IMR-90 (cell line): Measurements from ENCODE around the gene NOVA2. TPM values are rescaled to one million over a fixed set of nuclear protein-coding genes. Genes with fewer than 3 reads are reported as not detected.

Experiments
- ATAC-seq: fragments of 200-7000 bp; cut with Tn5 transposase; 2 replicates; pipeline ENCODE4 v1.9.1; 2020; ENCODE audit warnings: low read depth, mild to moderate bottlenecking, moderate library complexity
- BruUV-seq: library from RNA; stranded (reverse); fragments of 400-500 nt; replicated peaks from 2 replicates; lab custom pipeline; 2021; lab: Mats Ljungman, UMichigan
- CTCF ChIA-PET: fragments of 300-600 bp; formaldehyde crosslinking; extraction: SDS; loops from one replicate; lab custom pipeline; 2021; ENCODE audit warnings: antibody characterized with exemption; lab: Yijun Ruan, JAX
- POLR2A ChIA-PET: fragments of 300-600 bp; sonication (Branson Sonifier 250); formaldehyde crosslinking; loops from one replicate; lab custom pipeline; 2022; ENCODE audit warnings: antibody characterized with exemption; ENCODE audit not compliant: unreplicated experiment; lab: Charles Lee
- DNase-seq: peaks from one replicate; pipeline ENCODE4 v3.0.0; 2013
- H2AFZ ChIP-seq: replicated peaks from 2 replicates; pipeline ENCODE3; 2013; ENCODE audit warnings: low read length, mild to moderate bottlenecking; ENCODE audit not compliant: poor library complexity
- H2AK5ac ChIP-seq: 2 replicates; pipeline ENCODE4 v1.6.1; 2013; ENCODE audit warnings: low read depth, low read length, inconsistent platforms
- H2AK9ac ChIP-seq: replicated peaks from 2 replicates; pipeline ENCODE3; 2013; ENCODE audit warnings: mild to moderate bottlenecking, low read depth, low read length, moderate library complexity; ENCODE audit not compliant: poor library complexity
- H2BK120ac ChIP-seq: 2 replicates; pipeline ENCODE4 v1.6.1; 2013; ENCODE audit warnings: low read depth, low read length, inconsistent platforms
- H2BK15ac ChIP-seq: 3 replicates; pipeline ENCODE4 v1.6.1; 2013; ENCODE audit warnings: low read depth, low read length, inconsistent platforms
- H2BK20ac ChIP-seq: 2 replicates; pipeline ENCODE4 v1.6.1; 2013; ENCODE audit warnings: low read depth, mild to moderate bottlenecking, inconsistent platforms, low read length, moderate library complexity
- H2BK5ac ChIP-seq: 2 replicates; pipeline ENCODE4 v1.6.1; 2013; ENCODE audit warnings: mild to moderate bottlenecking, low read depth, low read length, inconsistent platforms; ENCODE audit not compliant: poor library complexity, severe bottlenecking
- H3K14ac ChIP-seq: replicated peaks from 2 replicates; pipeline ENCODE4 v1.6.1; 2013; ENCODE audit warnings: low read depth, low read length, inconsistent platforms
- H3K18ac ChIP-seq: 2 replicates; pipeline ENCODE4 v1.6.1; 2013; ENCODE audit warnings: low read depth, low read length, control low read depth
- H3K23ac ChIP-seq: 2 replicates; pipeline ENCODE4 v1.6.1; 2013; ENCODE audit warnings: low read depth, low read length, inconsistent platforms
- H3K27ac ChIP-seq: 2 replicates; pipeline ENCODE4 v1.5.1; 2013; ENCODE audit warnings: mild to moderate bottlenecking, control low read depth, low read length; ENCODE audit not compliant: insufficient read depth
- H3K27me3 ChIP-seq: 2 replicates; pipeline ENCODE4 v1.6.1; 2013; ENCODE audit warnings: low read length; ENCODE audit not compliant: control insufficient read depth, insufficient read depth
- H3K36me3 ChIP-seq: 2 replicates; pipeline ENCODE4 v1.6.1; 2013; ENCODE audit warnings: low read length, mixed read lengths; ENCODE audit not compliant: control insufficient read depth, insufficient read depth
- H3K4ac ChIP-seq: 2 replicates; pipeline ENCODE4 v1.6.1; 2013; ENCODE audit warnings: low read depth, low read length, inconsistent platforms
- H3K4me1 ChIP-seq: 2 replicates; pipeline ENCODE4 v1.6.1; 2013; ENCODE audit warnings: low read length, mixed read lengths; ENCODE audit not compliant: control insufficient read depth, insufficient read depth
- H3K4me2 ChIP-seq: 2 replicates; pipeline ENCODE4 v1.6.1; 2013; ENCODE audit warnings: low read depth, mild to moderate bottlenecking, control low read depth, low read length, moderate library complexity
- H3K4me3 ChIP-seq: 2 replicates; pipeline ENCODE4 v1.5.1; 2013; ENCODE audit warnings: low read depth, mild to moderate bottlenecking, control low read depth, low read length, moderate library complexity; ENCODE audit not compliant: insufficient read depth
- H3K56ac ChIP-seq: 2 replicates; pipeline ENCODE4 v1.6.1; 2013; ENCODE audit warnings: low read length, inconsistent platforms; ENCODE audit not compliant: insufficient read depth; ENCODE audit errors: extremely low read depth
- H3K79me1 ChIP-seq, 2 experiments: 2 replicates each; pipeline ENCODE4 v1.6.1; 2013; ENCODE audit warnings: low read length in 2 of 2, inconsistent platforms in 1 of 2, low read depth in 1 of 2
- H3K9ac ChIP-seq: 2 replicates; pipeline ENCODE4 v1.6.1; 2013; ENCODE audit warnings: low read depth, low read length, control low read depth
- H3K9me1 ChIP-seq: 2 replicates; pipeline ENCODE4 v1.6.1; 2013; ENCODE audit warnings: low read length, inconsistent platforms; ENCODE audit not compliant: insufficient read depth
- H3K9me3 ChIP-seq: 2 replicates; pipeline ENCODE4 v1.6.1; 2013; ENCODE audit warnings: low read length; ENCODE audit not compliant: control insufficient read depth, insufficient read depth
- H4K20me1 ChIP-seq: 2 replicates; pipeline ENCODE4 v1.6.1; 2013; ENCODE audit warnings: low read length, inconsistent platforms; ENCODE audit not compliant: insufficient read depth
- H4K5ac ChIP-seq: 2 replicates; pipeline ENCODE4 v1.6.1; 2013; ENCODE audit warnings: mild to moderate bottlenecking, low read depth, low read length, control low read depth
- H4K8ac ChIP-seq, 2 experiments: 2 replicates each; pipeline ENCODE4 v1.6.1; 2013; ENCODE audit warnings: low read depth in 2 of 2, low read length in 2 of 2, control low read depth in 1 of 2, inconsistent platforms in 1 of 2
- H4K91ac ChIP-seq: 2 replicates; pipeline ENCODE4 v1.6.1; 2013; ENCODE audit warnings: low read depth, low read length, inconsistent platforms; ENCODE audit not compliant: insufficient read depth
- ELK1 ChIP-seq: fragments of 150-350 bp; IDR thresholded peaks from 2 replicates; pipeline ENCODE4 v1.6.1; 2016; ENCODE audit warnings: low read depth, mild to moderate bottlenecking, low read length, moderate library complexity, borderline replicate concordance
- FOS ChIP-seq: fragments of 150-350 bp; IDR thresholded peaks from 2 replicates; pipeline ENCODE4 v1.6.1; 2016; ENCODE audit warnings: low read depth, low read length
- MAFK ChIP-seq: IDR thresholded peaks from 2 replicates; pipeline ENCODE4 v1.6.1; 2012; ENCODE audit warnings: low read depth, low read length, improper control_type of control experiment
- MAZ ChIP-seq: IDR thresholded peaks from 2 replicates; pipeline ENCODE4 v1.6.1; 2012; ENCODE audit warnings: low read depth, mild to moderate bottlenecking, low read length, improper control_type of control experiment, moderate library complexity, borderline replicate concordance
- MXI1 ChIP-seq: IDR thresholded peaks from 2 replicates; pipeline ENCODE4 v1.6.1; 2012; ENCODE audit warnings: low read depth, mild to moderate bottlenecking, low read length, moderate library complexity, borderline replicate concordance
- RAD21 ChIP-seq: IDR thresholded peaks from 2 replicates; pipeline ENCODE4 v1.6.1; 2012; ENCODE audit warnings: low read length, improper control_type of control experiment
- RFX5 ChIP-seq: IDR thresholded peaks from 2 replicates; pipeline ENCODE4 v1.8.0; 2012; ENCODE audit warnings: low read depth, mild to moderate bottlenecking, low read length, moderate library complexity
- WGBS, 2 experiments: methylation state at CpG; one replicate each; pipeline versions ENCODE4 v1.1.5 to v1.1.7; 2013; ENCODE audit warnings: missing lambda C conversion rate in 2 of 2; ENCODE audit not compliant: insufficient read length in 1 of 2; ENCODE audit errors: extremely low coverage in 2 of 2; 5-methylcytosine and 5-hydroxymethylcytosine counted together
- dilution Hi-C: fragments of 300-500 bp; cut with HindIII; formaldehyde crosslinking; loops from one replicate; pipeline ENCODE4 v1.14.3; 2018; ENCODE audit warnings: low sequenced_read_pairs; ENCODE audit not compliant: unreplicated experiment
- in situ Hi-C: fragments of 300-500 bp; cut with MboI; formaldehyde crosslinking; loops from 3 replicates; pipeline ENCODE4 v1.14.3; 2019; ENCODE audit warnings: low sequenced_read_pairs, inconsistent platforms, mixed read lengths
- intact Hi-C: fragments of 100-400 bp; cut with micrococcal nuclease; formaldehyde crosslinking; loops from 2 replicates; pipeline ENCODE4 v1.10.0; 2022
- polyA plus RNA-seq, 3 experiments: library from polyadenylated mRNA; depleted of rRNA; stranded (reverse); fragments of >200 nt; gene quantifications; 2 replicates each; pipeline ENCODE4 v1.2.3, GENCODE V29; 2012; ENCODE audit warnings: low replicate concordance in 1 of 3
- total RNA-seq: library from RNA; depleted of rRNA; stranded (reverse); fragments of >200 nt; gene quantifications from 2 replicates; pipeline ENCODE4 v1.2.3, GENCODE V29; 2012
- TF ChIP-seq, protein P1 (sequence below): fragments of 150-350 bp; IDR thresholded peaks from 2 replicates; pipeline ENCODE4 v1.6.1; 2017; ENCODE audit warnings: mild to moderate bottlenecking, antibody characterized with exemption, low read length, low read depth

Gene NOVA2
- total and polyA plus RNA-seq, 2 of the 4 experiments (the other 2 are of a cell fraction): 0.03 TPM; not detected in 1

DNA sequence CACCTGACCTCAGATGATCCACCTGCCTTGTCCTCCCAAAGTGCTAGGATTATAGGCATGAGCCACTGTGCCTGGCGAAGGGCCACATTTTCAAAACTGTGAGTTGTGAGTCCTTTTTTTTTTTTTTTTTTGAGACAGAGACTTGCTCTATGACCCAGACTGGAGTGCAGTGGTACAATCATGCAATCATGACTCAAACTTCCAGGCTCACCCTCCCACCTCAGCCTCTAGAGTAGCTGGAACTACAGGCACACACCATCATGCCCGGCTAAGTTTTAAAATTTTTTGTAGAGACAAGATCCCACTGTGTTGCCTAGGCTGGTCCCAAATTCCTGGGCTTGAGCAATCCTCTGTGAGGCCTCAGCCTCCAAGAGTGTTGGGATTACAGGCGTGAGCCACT, 67.4 kb downstream of the NOVA2 start:
- intact Hi-C loops: no loop called here
- H3K79me1 ChIP-seq: peaks cover 5 to 6% of the 10 kb centered on the region in 2 experiments; a peak in 3 of 4 replicates
- no peak overlapping the region for H3K18ac ChIP-seq
- no peak for ATAC-seq
- H3K9me1 ChIP-seq: peaks cover 3% of the 10 kb centered on the region; the same call in 1 of the 2 replicates
- no peak overlapping the region for H3K4me2 ChIP-seq
- H2BK5ac ChIP-seq: no peak overlapping the region
- no peak overlapping the region for H3K14ac ChIP-seq
- WGBS, 2 experiments: 50% methylated on average over 2 of the region's 3 CpGs; no CpG with 5 or more reads in 1 of the 2 experiments
- TF ChIP-seq FOS (no peak), MAZ (no peak), MXI1 (no peak), RFX5 (no peak), MAFK (no peak), ELK1 (no peak), RAD21 (no peak)
- TF ChIP-seq, protein P1, sequence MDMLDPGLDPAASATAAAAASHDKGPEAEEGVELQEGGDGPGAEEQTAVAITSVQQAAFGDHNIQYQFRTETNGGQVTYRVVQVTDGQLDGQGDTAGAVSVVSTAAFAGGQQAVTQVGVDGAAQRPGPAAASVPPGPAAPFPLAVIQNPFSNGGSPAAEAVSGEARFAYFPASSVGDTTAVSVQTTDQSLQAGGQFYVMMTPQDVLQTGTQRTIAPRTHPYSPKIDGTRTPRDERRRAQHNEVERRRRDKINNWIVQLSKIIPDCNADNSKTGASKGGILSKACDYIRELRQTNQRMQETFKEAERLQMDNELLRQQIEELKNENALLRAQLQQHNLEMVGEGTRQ: no peak
- no peak overlapping the region for H2AFZ ChIP-seq
- BruUV-seq: no TSS peak
- peaks cover 8% of the 10 kb centered on the region for H3K27me3 ChIP-seq
- no peak overlapping the region for H2AK9ac ChIP-seq
- DNase-seq: peak; percentile 48
- no peak overlapping the region for H3K23ac ChIP-seq
- no peak overlapping the region for H2BK15ac ChIP-seq
- no peak overlapping the region for H4K5ac ChIP-seq
- H2BK20ac ChIP-seq: no peak overlapping the region
- CTCF ChIA-PET: interaction anchor here (0.5 kb wide), 1 partner anchor 172 kb away, joined by 9 read pairs; no protein-coding TSS in a partner anchor
- H3K36me3 ChIP-seq: no peaks in the 10 kb centered on the region
- H3K4me3 ChIP-seq: no peak overlapping the region
- in situ Hi-C loops: no loop called here
- POLR2A ChIA-PET: no interaction called here
- H2BK120ac ChIP-seq: no peak overlapping the region
- H4K91ac ChIP-seq: no peak overlapping the region
- no peak overlapping the region for H3K9ac ChIP-seq
- H3K56ac ChIP-seq: no peak overlapping the region
- dilution Hi-C loops: no loop called here
- H3K27ac ChIP-seq: no peak overlapping the region
- no peak overlapping the region for H2AK5ac ChIP-seq
- H3K4ac ChIP-seq: no peak overlapping the region
- no peaks in the 10 kb centered on the region for H3K9me3 ChIP-seq
- H3K4me1 ChIP-seq: 0 out of 2 replicates have a peak, but pooled peaks cover 2% of the 10 kb centered on the region
- no peak overlapping the region for H4K8ac ChIP-seq
- H4K20me1 ChIP-seq: no peaks in the 10 kb centered on the region
